ENCODE data around the gene PSENEN.

- TF ChIP-seq RARB (CRISPR knock-in tag; IDR thresholded peaks at IDR 0.05) = no peak
- TF ChIP-seq ZNF565 (CRISPR knock-in tag; conservative IDR thresholded peaks at IDR 0.05; ENCODE audit: low read depth) = no peak
- no peak for TF ChIP-seq TCF4 (CRISPR knock-in tag; IDR thresholded peaks at IDR 0.05; ENCODE audit: borderline replicate concordance)
These were observed 25.3 kb upstream of the PSENEN start for GRCh38 chr19:35720163-35720524.

All from SK-N-SH treated with all-trans-retinoic acid at 6 μM for 48 hours (cell line).